HL-60 (cell line): ENCODE measurements around the gene RORC.

Experiments
- DNase-seq, 2 experiments: peaks; one replicate each; pipeline ENCODE4 v3.0.0-alpha.2; 2010 to 2020; ENCODE audit warnings: low read depth in 1 of 2, low spot score in 1 of 2
- H3K27ac ChIP-seq: fragments of 250-450 bp; sonication (Bioruptor Pico); replicated peaks from 2 replicates; pipeline ENCODE4 v1.5.1; 2020; ENCODE audit warnings: mild to moderate bottlenecking, moderate library complexity
- H3K27me3 ChIP-seq: fragments of 250-450 bp; sonication (Bioruptor Pico); 2 replicates; pipeline ENCODE4 v1.5.1; 2021; ENCODE audit warnings: mild to moderate bottlenecking, moderate library complexity; ENCODE audit not compliant: insufficient read depth, poor library complexity, severe bottlenecking
- H3K4me3 ChIP-seq: replicated peaks from 2 replicates; pipeline ENCODE4 v1.5.1; 2011; ENCODE audit warnings: mild to moderate bottlenecking, control low read depth, low read length; ENCODE audit not compliant: insufficient read depth
- GABPA ChIP-seq: IDR thresholded peaks from 2 replicates; pipeline ENCODE4 v1.6.1; 2012; ENCODE audit warnings: low read depth
- POLR2AphosphoS5 ChIP-seq: IDR thresholded peaks from 2 replicates; pipeline ENCODE4 v1.6.1; 2012; ENCODE audit warnings: low read depth
- SPI1 ChIP-seq: IDR thresholded peaks from 2 replicates; pipeline ENCODE4 v1.6.1; 2012; ENCODE audit warnings: low read depth, mild to moderate bottlenecking, borderline replicate concordance
- TF ChIP-seq, protein P1 (sequence below): IDR thresholded peaks from one replicate; pipeline ENCODE4 v1.5.1; 2011; ENCODE audit warnings: low read length, control low read depth, inconsistent platforms; ENCODE audit not compliant: insufficient read depth
- TF ChIP-seq, protein P2 (sequence below): IDR thresholded peaks from 2 replicates; pipeline ENCODE4 v1.6.1; 2012; ENCODE audit warnings: low read depth; ENCODE audit not compliant: insufficient replicate concordance

RORC gene

GRCh38 chr1:151868486-151868885 lies 36.9 kb upstream of the RORC start:
- DNase-seq: no peak
- TF ChIP-seq POLR2AphosphoS5: no peak
- TF ChIP-seq, protein P1, sequence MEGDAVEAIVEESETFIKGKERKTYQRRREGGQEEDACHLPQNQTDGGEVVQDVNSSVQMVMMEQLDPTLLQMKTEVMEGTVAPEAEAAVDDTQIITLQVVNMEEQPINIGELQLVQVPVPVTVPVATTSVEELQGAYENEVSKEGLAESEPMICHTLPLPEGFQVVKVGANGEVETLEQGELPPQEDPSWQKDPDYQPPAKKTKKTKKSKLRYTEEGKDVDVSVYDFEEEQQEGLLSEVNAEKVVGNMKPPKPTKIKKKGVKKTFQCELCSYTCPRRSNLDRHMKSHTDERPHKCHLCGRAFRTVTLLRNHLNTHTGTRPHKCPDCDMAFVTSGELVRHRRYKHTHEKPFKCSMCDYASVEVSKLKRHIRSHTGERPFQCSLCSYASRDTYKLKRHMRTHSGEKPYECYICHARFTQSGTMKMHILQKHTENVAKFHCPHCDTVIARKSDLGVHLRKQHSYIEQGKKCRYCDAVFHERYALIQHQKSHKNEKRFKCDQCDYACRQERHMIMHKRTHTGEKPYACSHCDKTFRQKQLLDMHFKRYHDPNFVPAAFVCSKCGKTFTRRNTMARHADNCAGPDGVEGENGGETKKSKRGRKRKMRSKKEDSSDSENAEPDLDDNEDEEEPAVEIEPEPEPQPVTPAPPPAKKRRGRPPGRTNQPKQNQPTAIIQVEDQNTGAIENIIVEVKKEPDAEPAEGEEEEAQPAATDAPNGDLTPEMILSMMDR: no peak
- no peak overlapping the region for H3K4me3 ChIP-seq
- H3K27ac ChIP-seq: no peak overlapping the region
- H3K27me3 ChIP-seq: no peaks in the 10 kb centered on the region

DNA sequence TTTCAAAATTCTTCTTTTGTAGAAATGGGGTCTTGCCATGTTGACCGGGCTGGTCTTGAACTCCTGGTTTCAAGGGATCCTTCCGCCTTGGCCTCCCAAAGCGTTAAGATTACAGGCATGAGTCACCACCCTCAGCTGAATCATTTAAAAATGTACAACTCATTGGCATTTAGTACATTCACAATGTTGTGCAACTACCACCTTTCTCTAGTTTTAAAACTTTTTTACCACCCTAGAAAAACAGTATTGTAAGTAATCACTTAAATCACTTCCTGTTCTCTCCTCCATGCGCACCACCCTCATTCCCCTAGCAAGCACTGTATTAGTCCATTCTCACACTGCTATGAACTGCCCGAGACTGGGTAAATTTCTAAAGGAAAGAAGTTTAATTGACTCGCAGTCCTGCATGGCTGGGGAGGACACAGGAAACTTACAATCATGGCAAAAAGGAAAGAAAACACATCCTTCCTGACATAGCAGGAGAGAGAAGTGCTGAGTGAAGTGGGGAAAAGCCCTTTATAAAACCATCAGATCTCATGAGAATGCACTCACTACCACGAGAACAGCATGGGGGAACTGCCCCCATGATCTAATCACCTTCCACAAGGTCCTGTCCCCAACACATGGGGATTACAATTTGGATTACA lies 36.3 kb upstream of the RORC start:
- no peaks in the 10 kb centered on the region for H3K27me3 ChIP-seq
- H3K27ac ChIP-seq: no peak overlapping the region
- TF ChIP-seq, protein P1: no peak
- TF ChIP-seq SPI1 (no peak), GABPA (no peak), POLR2AphosphoS5 (no peak)
- TF ChIP-seq, protein P2, sequence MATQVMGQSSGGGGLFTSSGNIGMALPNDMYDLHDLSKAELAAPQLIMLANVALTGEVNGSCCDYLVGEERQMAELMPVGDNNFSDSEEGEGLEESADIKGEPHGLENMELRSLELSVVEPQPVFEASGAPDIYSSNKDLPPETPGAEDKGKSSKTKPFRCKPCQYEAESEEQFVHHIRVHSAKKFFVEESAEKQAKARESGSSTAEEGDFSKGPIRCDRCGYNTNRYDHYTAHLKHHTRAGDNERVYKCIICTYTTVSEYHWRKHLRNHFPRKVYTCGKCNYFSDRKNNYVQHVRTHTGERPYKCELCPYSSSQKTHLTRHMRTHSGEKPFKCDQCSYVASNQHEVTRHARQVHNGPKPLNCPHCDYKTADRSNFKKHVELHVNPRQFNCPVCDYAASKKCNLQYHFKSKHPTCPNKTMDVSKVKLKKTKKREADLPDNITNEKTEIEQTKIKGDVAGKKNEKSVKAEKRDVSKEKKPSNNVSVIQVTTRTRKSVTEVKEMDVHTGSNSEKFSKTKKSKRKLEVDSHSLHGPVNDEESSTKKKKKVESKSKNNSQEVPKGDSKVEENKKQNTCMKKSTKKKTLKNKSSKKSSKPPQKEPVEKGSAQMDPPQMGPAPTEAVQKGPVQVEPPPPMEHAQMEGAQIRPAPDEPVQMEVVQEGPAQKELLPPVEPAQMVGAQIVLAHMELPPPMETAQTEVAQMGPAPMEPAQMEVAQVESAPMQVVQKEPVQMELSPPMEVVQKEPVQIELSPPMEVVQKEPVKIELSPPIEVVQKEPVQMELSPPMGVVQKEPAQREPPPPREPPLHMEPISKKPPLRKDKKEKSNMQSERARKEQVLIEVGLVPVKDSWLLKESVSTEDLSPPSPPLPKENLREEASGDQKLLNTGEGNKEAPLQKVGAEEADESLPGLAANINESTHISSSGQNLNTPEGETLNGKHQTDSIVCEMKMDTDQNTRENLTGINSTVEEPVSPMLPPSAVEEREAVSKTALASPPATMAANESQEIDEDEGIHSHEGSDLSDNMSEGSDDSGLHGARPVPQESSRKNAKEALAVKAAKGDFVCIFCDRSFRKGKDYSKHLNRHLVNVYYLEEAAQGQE: no peak
- H3K4me3 ChIP-seq: no peak overlapping the region
- DNase-seq: peak; percentile 19 to 72

- peak; percentile 40 to 57 for DNase-seq
- no peaks in the 10 kb centered on the region for H3K27me3 ChIP-seq
- no peak overlapping the region for H3K27ac ChIP-seq
- TF ChIP-seq, protein P1: no peak
- TF ChIP-seq SPI1 (peak; percentile 42; the same call in 1 of the 2 replicates), GABPA (no peak), POLR2AphosphoS5 (no peak)
- TF ChIP-seq, protein P2: no peak
- H3K4me3 ChIP-seq: no peak overlapping the region
Observed at GRCh38 chr1:151867321-151867720, 35.7 kb upstream of the RORC start.

GRCh38 chr1:151864411-151864810 lies 32.8 kb upstream of the RORC start:
- no peaks in the 10 kb centered on the region for H3K27me3 ChIP-seq
- no peak overlapping the region for H3K4me3 ChIP-seq
- H3K27ac ChIP-seq: no peak overlapping the region
- TF ChIP-seq GABPA (no peak), SPI1 (no peak), POLR2AphosphoS5 (no peak)
- TF ChIP-seq, protein P2: no peak
- TF ChIP-seq, protein P1: no peak
- DNase-seq: no peak
